ENCODE data around the gene CMIP.

CMIP gene

GRCh38 chr16:81654346-81654745, 209.7 kb downstream of the CMIP start:
- TF ChIP-seq FOXM1 (IDR thresholded peaks at IDR 0.05; ENCODE audit: borderline replicate concordance, low read depth) (no peak), CREB1 (IDR thresholded peaks at IDR 0.05; ENCODE audit: low read depth) (no peak), TEAD4 (IDR thresholded peaks at IDR 0.05) (no peak), MAX (IDR thresholded peaks at IDR 0.05) (no peak)
- TF ChIP-seq, protein P1, sequence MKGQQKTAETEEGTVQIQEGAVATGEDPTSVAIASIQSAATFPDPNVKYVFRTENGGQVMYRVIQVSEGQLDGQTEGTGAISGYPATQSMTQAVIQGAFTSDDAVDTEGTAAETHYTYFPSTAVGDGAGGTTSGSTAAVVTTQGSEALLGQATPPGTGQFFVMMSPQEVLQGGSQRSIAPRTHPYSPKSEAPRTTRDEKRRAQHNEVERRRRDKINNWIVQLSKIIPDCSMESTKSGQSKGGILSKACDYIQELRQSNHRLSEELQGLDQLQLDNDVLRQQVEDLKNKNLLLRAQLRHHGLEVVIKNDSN (IDR thresholded peaks at IDR 0.05): no peak

DNA sequence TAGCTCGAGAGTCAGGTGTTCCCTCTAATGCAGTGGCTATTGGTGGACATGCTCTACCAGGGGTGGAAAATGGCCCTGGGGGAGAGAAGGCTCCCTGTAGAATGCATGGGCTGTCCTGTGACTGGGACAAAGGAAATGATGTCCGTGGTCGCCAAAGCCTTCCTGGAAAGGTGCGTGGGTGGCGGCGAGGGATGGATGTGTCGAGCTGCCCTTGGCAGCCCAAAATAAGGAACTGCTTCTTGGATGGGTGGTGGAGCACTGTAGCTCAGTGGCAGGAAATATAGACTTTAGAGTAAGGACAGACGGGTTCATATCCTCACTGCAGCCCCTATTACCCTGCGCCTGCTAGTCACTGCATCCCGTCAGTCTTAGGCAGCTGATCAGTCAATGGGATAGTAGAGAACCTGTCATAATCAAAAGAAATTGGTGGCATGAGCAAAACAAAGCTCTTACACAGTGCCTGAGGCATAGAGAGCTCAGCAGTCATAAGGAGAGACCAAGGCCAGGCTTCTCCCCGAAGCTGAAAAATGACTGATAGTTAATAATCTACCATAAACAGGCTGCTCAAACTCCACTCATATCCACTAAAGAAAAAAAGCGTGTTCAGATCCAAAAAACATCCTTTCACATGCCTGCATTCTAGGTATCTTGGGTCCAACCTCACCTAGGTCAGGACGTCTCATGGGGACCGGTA, 211.0 kb downstream of the CMIP start:
- no peak for TF ChIP-seq CEBPB (IDR thresholded peaks at IDR 0.05)
- TF ChIP-seq TAF1 (IDR thresholded peaks at IDR 0.05; ENCODE audit: low read depth): no peak
- TF ChIP-seq REST (IDR thresholded peaks at IDR 0.05; ENCODE audit: low read depth): no peak
- TF ChIP-seq, protein P1 (IDR thresholded peaks at IDR 0.05): no peak
- TF ChIP-seq FOXM1 (IDR thresholded peaks at IDR 0.05; ENCODE audit: borderline replicate concordance, low read depth): no peak
- TF ChIP-seq YY1 (IDR thresholded peaks at IDR 0.05; ENCODE audit: low read depth): no peak
- no peak for TF ChIP-seq TEAD4 (IDR thresholded peaks at IDR 0.05)
- no peak for TF ChIP-seq NFIC (IDR thresholded peaks at IDR 0.05)
- TF ChIP-seq CREB1 (IDR thresholded peaks at IDR 0.05; ENCODE audit: low read depth): no peak
- TF ChIP-seq EP300 (IDR thresholded peaks at IDR 0.05; ENCODE audit: borderline replicate concordance): no peak

- TF ChIP-seq REST (IDR thresholded peaks at IDR 0.05; ENCODE audit: low read depth) (no peak), RAD21 (IDR thresholded peaks at IDR 0.05; ENCODE audit: low read depth) (no peak)
These were observed 212.6 kb downstream of the CMIP start for GRCh38 chr16:81657224-81657623.

GRCh38 chr16:81657781-81658180, 213.2 kb downstream of the CMIP start:
- TF ChIP-seq EP300 (IDR thresholded peaks at IDR 0.05; ENCODE audit: borderline replicate concordance): no peak
- TF ChIP-seq ZBTB7A (IDR thresholded peaks at IDR 0.05; ENCODE audit: low read depth): no peak
- TF ChIP-seq EGR1 (IDR thresholded peaks at IDR 0.05): no peak
- TF ChIP-seq RAD21 (IDR thresholded peaks at IDR 0.05; ENCODE audit: low read depth): no peak
- no peak for TF ChIP-seq CREB1 (IDR thresholded peaks at IDR 0.05; ENCODE audit: low read depth)
- TF ChIP-seq TAF1 (IDR thresholded peaks at IDR 0.05; ENCODE audit: low read depth): no peak
- no peak for TF ChIP-seq CEBPB (IDR thresholded peaks at IDR 0.05)
- TF ChIP-seq REST (IDR thresholded peaks at IDR 0.05; ENCODE audit: low read depth): no peak
- TF ChIP-seq MAX (IDR thresholded peaks at IDR 0.05): no peak
- TF ChIP-seq, protein P1 (IDR thresholded peaks at IDR 0.05): no peak
- TF ChIP-seq TEAD4 (IDR thresholded peaks at IDR 0.05): no peak
- TF ChIP-seq TCF12 (IDR thresholded peaks at IDR 0.05; ENCODE audit: low read depth): no peak

- TF ChIP-seq CEBPB (IDR thresholded peaks at IDR 0.05) (no peak), ZBTB7A (IDR thresholded peaks at IDR 0.05; ENCODE audit: low read depth) (no peak), CREB1 (IDR thresholded peaks at IDR 0.05; ENCODE audit: low read depth) (no peak), TEAD4 (IDR thresholded peaks at IDR 0.05) (no peak), EP300 (IDR thresholded peaks at IDR 0.05; ENCODE audit: borderline replicate concordance) (no peak), RAD21 (IDR thresholded peaks at IDR 0.05; ENCODE audit: low read depth) (no peak), YY1 (IDR thresholded peaks at IDR 0.05; ENCODE audit: low read depth) (no peak)
- TF ChIP-seq, protein P1 (IDR thresholded peaks at IDR 0.05): no peak
These were observed 213.8 kb downstream of the CMIP start for GRCh38 chr16:81658373-81658772.
